HG02852 (cell line): ENCODE data around the gene N4BP2.

Experiments used
- ATAC-seq: cut with Tn5 transposase; IDR thresholded peaks from one replicate; pipeline ENCODE4 v1.9.1; 2021; ENCODE audit warnings: mild to moderate bottlenecking, moderate library complexity; ENCODE audit not compliant: unreplicated experiment

The N4BP2 gene

GRCh38 chr4:40190465-40190864 lies 133.8 kb downstream of the N4BP2 start:
- no peak for ATAC-seq

DNA sequence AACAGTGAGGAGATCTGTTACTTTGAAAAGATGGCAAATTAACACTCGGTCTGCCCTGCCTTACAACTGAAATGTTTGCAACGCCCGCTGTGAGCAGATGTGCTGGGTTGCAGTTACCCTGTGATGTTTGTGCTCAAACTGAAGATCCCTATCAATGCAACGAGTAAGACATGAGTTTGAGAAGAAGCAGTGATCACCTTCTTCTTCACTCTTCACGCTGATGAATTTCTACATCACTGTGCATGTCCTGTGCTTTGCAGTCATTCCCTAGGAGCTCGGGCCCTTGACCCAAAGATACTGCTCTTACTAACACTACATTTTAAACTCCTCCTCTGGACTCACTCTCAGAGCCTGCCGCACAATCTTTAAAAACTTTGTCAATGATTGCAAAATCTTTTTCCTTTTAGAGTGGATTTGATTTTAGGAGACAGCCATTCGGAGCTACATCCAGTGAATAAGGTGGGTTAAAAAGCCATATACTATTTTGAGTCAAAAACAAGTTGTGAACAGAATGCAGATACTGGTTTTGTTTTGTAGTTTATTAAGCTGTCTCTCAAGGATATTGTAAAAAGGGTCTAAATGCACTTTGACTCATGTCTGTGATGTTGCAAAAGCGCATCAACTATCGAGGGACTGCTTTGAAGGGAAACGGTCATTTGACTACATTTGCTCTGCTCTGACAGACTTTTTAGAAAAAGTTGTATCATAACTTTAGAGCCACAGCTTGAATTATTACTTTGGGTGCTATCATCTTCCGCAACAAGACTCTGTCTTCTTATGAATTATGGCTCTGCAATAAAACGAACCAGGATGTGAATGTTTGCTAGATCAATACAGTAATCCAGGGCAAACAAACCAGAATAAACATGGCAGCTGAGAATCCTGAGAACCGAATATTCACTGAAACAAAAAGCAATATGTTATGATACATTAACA lies 134.5 kb downstream of the N4BP2 start:
- no peak for ATAC-seq

GRCh38 chr4:40192114-40193015 lies 135.7 kb downstream of the N4BP2 start:
- peak; percentile 39 for ATAC-seq

DNA sequence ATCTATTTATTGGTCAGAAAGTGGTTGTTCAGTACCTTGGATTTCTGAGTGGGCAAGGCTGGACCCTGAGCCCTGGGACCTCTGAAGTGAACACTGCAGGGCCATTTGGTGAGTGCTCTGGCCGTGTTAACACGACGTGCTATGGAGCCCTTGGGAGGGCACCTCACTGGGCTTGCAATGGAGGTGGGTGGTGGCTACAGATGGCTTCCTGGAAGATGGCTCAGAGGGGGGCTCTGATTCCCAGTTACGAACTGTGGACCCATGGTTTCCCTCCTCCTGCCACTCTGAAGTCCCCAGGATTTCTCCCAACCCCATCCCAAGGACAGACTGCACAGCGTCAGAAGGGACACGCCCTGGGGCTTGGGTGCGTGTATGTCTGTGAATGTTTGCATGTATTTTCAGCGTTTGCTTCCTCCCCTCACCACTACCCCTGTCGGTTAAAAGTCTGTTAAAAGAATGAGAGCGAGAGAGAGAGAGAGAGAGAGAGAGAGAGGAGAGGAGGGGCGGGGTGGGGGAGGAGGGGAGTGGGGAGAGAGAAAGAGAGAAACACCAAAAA lies 136.4 kb downstream of the N4BP2 start:
- ATAC-seq = peak; percentile 35

GRCh38 chr4:40193578-40193977 lies 136.9 kb downstream of the N4BP2 start:
- no peak for ATAC-seq

- ATAC-seq = no peak
These were observed 138.0 kb downstream of the N4BP2 start for GRCh38 chr4:40194602-40195161.

DNA sequence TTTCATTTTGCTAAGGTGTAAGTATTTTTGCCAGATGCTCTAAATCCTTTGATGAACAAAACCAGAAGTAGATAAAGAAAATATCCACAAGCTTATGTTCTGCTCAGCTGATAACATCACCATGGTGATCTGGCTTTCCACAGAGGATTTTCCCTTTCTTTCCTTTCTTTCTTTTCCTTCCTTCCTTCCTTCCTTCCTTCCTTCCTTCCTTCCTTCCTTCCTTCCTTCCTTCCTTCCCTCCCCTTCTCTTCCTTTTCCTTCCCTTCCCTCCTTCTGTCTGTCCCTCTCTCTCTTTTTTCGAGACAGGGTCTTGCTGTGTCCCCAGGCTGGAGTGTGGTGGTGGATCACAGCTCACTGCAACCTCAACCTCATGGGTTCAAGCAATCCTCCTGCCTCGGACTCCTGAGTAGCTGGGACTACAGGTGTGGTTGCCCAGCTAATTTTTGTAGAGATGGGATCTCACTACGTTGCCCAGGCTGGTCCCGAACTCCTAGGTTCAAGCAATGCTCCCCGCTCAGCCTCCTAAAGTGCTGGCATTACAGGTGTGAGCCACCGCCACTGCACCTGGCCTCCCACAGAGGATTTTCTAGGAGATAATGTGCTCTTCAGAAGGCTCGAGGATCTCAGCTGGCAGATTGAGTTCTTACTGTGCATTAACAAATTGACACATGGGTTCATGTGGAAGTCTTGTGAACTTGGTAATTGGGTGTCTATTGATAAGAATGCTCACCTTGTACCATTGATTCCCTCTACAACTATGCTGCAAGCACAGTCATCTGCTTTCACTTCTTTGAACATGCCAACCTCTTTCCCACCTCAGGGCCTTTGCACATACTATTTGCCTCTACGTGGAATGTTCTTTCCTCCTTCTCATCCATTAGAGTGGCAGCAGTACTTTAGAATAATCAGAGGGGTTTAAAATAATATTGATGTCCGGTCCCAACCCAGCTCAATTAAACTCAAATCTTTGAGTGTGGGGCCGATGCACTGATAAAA lies 138.8 kb downstream of the N4BP2 start:
- no peak for ATAC-seq

DNA sequence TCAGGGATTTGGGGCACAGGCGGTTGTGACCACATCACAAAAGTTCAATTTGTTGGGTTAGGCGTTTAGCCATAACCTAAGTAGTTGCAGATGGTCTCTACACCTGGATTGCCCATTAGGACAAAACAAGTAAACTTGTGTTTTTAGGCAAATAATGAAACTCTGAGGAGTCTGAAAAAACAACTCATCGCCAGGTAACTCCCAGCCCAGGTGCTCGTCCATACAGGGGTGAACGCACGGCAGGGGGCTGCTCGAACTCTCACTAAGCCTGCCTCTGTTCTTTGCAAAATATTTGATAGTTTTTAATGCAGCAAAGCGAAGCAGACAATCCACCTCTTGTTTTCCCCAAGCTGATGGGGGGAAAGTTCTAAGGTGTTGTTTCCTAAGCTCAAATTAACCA lies 139.6 kb downstream of the N4BP2 start:
- no peak for ATAC-seq

DNA sequence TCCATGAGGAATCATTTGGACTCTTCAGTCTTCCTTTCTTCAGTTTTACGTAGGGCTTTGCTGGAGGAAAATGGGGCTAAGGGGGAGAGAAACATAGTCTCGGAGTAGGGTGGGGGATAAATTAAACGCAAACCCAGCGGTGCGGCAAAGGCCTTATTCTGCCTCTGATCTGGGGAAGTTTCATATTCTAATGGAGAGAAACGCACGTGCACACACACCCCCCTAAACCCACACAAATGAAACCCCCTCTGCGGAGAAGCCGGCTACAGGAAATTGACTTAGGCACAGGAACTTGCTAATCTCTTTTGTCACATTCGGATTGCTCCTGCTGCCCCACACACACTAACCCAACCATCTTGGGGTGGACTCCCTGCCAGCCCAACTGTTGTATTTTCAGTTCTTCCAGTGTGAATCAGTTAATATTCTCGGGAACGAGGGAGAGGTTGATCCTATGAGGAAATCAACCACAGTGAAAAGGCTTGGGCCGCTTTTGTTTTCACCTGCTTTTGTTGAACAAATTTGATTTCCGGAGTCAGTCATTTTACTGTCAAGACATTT lies 140.2 kb downstream of the N4BP2 start, which contains the start of gene RHOH:
TSS of gene RHOH (plus strand) at position 308 of the 558 bp plus-strand sequence. CDS start 46,356 bp downstream, outside the sequence.
- no peak for ATAC-seq

- no peak for ATAC-seq
These were observed 141.4 kb downstream of the N4BP2 start for GRCh38 chr4:40197879-40198689.

GRCh38 chr4:40199179-40199670 lies 142.6 kb downstream of the N4BP2 start:
- no peak for ATAC-seq

DNA sequence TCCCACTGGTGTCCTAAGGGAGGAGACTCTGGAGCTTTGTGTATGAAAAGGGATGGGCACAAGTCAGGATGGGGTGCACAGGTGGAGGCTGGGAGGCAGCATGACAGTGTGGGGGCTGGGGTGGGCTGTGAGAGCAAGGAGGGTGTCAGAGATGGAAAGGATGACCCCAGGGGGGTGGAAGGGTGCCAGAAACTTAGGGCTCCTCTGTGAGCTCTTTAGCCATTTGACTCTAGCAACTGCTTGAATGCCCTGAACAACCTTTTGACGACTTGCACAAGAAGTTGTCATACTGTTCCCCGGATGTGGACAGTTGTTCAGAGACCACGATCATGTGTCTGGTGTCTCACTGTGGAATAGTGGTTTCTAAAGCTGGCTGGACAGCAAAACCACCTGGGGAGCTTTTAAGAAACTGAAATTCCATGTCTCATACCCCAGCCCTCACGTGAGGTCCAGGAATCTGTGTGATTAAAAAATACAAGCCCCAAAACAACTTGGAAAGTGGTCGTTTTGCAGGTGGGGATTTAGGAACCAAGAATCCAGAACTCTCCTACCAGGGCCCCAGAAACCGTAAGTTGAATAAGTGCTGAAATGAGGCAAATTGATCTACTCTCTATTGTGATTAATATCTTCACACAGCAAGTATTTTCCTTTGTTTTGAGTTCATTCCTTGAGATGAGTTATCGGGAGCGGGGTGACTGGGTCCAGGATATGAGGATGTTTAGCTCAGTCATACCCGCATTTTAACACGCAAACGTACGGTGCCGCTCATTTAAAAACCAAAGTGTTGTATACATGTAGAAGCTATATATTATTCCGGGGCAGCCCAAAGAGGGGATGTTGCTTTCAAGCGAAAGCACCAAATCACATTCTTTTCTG lies 143.6 kb downstream of the N4BP2 start:
- ATAC-seq = peak; percentile 56

- ATAC-seq = no peak
These were observed 144.5 kb downstream of the N4BP2 start for GRCh38 chr4:40200875-40201801.

DNA sequence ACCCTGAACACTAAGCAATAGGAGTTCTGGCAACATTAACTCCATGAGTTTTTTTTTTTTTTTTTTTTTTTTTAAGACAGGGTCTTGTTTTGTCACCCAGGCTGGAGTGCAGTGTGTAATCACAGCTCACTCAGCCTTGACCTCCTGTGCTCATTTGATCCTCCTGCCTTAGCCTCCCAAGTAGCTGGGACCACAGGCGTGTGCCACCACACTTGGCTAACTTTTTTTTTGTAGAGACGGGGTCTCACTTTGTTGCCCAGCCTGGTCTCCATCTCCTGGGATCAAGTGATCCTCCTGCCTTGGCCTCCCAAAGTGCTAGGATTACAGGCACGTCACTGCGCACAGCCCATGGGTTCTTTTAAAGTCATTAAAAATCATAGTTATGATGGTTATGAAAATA lies 145.2 kb downstream of the N4BP2 start:
- no peak for ATAC-seq

- ATAC-seq = no peak
These were observed 145.8 kb downstream of the N4BP2 start for GRCh38 chr4:40202474-40202873.

GRCh38 chr4:40204507-40205258 lies 148.0 kb downstream of the N4BP2 start:
- ATAC-seq = no peak
